Sigmoid colon (tissue), 4 donors: ENCODE measurements around the gene C11orf21.
"Not testable (repeated sequence)": the region's sequence is repeated elsewhere in the genome, so short reads cannot be mapped to it uniquely, and the experiment has no call there.

Experiments used
- EP300 ChIP-seq, 4 donors: sonication (generic); formaldehyde crosslinking; IDR thresholded peaks; one replicate each; pipeline ENCODE4 v1.6.1; 2017; ENCODE audit warnings: antibody characterized with exemption in 4 of 4
- POLR2A ChIP-seq, 2 donors: fragments of 450-650 bp; IDR thresholded peaks; one replicate each; pipeline ENCODE4 v1.6.1; 2016; ENCODE audit warnings: antibody characterized with exemption in 2 of 2, mild to moderate bottlenecking in 2 of 2, moderate library complexity in 2 of 2
- POLR2AphosphoS5 ChIP-seq, 4 donors: sonication (generic); formaldehyde crosslinking; IDR thresholded peaks; one replicate each; pipeline ENCODE4 v1.6.1; 2017; ENCODE audit warnings: antibody characterized with exemption in 4 of 4
- TF ChIP-seq, protein P1 (sequence below), 4 experiments: fragments of 450-650 bp in 3 of 4; fragments of 200-600 bp in 1 of 4; IDR thresholded peaks; one replicate each; pipeline ENCODE4 v1.5.1; 2016 to 2019; ENCODE audit warnings: antibody characterized with exemption in 4 of 4, mild to moderate bottlenecking in 3 of 4, moderate library complexity in 2 of 4

DNA sequence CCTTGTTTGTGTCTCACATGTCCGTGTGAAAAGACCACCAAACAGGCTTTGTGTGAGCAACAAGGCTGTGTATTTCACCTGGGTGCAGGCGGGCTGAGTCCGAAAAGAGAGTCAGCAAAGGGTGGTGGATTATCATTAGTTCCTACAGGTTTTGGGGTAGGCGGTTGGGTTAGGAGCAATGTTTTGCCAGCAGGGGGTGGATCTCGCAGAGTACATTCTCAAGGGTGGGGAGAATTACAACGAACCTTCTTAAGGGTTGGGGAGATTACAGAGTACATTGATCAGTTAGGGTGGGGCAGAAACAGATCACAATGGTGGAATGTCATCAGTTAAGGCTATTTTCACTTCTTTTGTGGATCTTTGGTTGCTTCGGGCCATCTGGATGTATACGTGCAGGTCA, 37.0 kb upstream of the C11orf21 start:
- TF ChIP-seq, protein P1, sequence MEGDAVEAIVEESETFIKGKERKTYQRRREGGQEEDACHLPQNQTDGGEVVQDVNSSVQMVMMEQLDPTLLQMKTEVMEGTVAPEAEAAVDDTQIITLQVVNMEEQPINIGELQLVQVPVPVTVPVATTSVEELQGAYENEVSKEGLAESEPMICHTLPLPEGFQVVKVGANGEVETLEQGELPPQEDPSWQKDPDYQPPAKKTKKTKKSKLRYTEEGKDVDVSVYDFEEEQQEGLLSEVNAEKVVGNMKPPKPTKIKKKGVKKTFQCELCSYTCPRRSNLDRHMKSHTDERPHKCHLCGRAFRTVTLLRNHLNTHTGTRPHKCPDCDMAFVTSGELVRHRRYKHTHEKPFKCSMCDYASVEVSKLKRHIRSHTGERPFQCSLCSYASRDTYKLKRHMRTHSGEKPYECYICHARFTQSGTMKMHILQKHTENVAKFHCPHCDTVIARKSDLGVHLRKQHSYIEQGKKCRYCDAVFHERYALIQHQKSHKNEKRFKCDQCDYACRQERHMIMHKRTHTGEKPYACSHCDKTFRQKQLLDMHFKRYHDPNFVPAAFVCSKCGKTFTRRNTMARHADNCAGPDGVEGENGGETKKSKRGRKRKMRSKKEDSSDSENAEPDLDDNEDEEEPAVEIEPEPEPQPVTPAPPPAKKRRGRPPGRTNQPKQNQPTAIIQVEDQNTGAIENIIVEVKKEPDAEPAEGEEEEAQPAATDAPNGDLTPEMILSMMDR (IDR thresholded peaks at IDR 0.05): not testable (repeated sequence)
- not testable (repeated sequence) for TF ChIP-seq EP300, POLR2A, POLR2AphosphoS5 (IDR thresholded peaks at IDR 0.05)
